Measurements from ENCODE around the gene SCO1.

The SCO1 gene

DNA sequence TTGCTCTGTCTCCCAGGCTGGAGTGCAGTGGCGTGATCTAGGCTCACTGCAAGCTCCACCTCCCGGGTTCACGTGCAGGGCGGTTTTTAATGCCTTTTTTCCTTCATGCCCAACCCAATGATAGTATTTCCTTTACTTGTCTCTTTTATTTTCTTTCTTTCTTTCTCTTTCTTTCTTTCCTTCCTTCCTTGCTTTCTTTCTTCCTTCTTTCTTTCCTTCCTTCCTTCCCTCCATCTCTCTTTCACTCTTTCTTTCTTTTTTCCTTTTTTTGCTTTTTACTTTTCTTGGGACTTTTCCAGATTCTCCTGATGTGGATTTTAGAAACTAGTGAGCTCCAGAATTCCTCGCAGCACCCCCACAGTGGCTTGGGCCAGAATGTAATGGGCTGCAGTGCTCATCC lies 43.3 kb downstream of the SCO1 start:
- Histone ChIP-seq H2AFZ (ENCODE audit: low read length, unreplicated experiment) (no peak overlapping the region), H3K27ac (ENCODE audit: low read depth, low read length) (no peak overlapping the region), H3K27me3 (ENCODE audit: insufficient read depth, low read length) (no peaks in the 10 kb centered on the region)

DNA sequence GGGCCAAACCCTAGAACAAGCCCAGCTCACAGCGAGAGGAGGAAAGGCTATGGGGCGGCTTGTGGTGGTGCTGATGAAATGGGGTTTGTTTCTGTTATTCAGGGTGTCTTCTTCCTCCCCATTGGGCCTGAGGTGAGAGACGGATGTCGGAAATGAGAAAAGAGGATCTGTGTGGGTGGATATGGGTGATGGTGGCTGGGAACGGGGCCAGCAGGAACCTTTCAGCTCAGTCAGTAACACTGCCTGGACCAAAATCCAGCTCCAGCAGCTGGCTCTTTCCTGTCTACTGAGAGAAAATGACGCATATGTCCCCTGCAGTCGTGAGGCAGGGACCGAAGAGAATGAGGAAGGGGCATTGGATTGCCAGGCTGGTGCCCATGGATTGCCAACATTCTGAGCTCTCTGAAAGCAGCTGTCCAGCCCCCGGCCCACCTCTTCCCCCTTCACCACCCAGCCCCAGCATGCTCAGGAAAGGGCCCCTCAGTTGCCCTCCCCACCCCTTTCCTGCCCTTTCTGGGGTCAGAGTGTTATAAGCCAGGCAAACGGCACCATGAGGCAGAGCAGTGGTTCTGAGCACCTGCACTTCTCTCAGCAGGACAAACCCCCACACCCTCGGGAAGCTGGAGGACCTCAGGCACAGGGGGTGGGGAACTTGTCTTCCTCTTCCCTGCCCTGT lies 44.2 kb downstream of the SCO1 start:
- no peaks in the 10 kb centered on the region for H3K36me3 ChIP-seq (ENCODE audit: insufficient read depth, low read length)
- no peaks in the 10 kb centered on the region for H3K79me2 ChIP-seq (ENCODE audit: control insufficient read depth, insufficient read depth, low read length, unreplicated experiment)
- no peaks in the 10 kb centered on the region for H3K4me1 ChIP-seq (ENCODE audit: control insufficient read depth, insufficient read depth, low read length, unreplicated experiment)
- no peaks in the 10 kb centered on the region for H3K27me3 ChIP-seq (ENCODE audit: insufficient read depth, low read length)
- no peak overlapping the region for H3K27ac ChIP-seq (ENCODE audit: low read depth, low read length)
- no peak overlapping the region for H3K4me3 ChIP-seq (ENCODE audit: low read depth, low read length)
- H2AFZ ChIP-seq (ENCODE audit: low read length, unreplicated experiment), result no peak overlapping the region

More for the DNA sequence above, 43.3 kb downstream of the SCO1 start:
- H3K79me2 ChIP-seq (ENCODE audit: control insufficient read depth, insufficient read depth, low read length, unreplicated experiment), result no peaks in the 10 kb centered on the region
- H3K36me3 ChIP-seq (ENCODE audit: insufficient read depth, low read length), result no peaks in the 10 kb centered on the region
- no peaks in the 10 kb centered on the region for H3K4me1 ChIP-seq (ENCODE audit: control insufficient read depth, insufficient read depth, low read length, unreplicated experiment)
- no peak overlapping the region for H3K4me3 ChIP-seq (ENCODE audit: low read depth, low read length)

DNA sequence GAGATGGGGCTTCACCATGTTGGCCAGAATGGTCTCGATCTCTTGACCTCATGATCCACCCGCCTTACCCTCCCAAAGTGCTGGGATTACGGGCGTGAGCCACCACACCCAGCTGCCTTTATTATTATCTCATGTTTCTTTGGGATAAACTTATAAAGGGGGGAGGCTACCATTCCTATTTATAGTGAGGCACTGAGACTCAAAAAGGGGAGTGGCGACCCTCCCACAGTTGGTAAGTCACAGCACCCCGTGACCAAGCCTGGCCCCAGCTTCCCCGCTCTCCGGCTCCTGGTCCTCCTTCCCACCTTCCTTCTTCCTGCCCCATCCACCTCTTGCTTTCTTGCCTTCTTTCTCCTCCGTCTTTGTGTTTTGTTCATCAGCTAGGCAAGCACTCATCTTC lies 45.4 kb downstream of the SCO1 start:
- Histone ChIP-seq H3K36me3 (ENCODE audit: insufficient read depth, low read length) (no peaks in the 10 kb centered on the region), H2AFZ (ENCODE audit: low read length, unreplicated experiment) (no peak overlapping the region), H3K27ac (ENCODE audit: low read depth, low read length) (no peak overlapping the region), H3K27me3 (ENCODE audit: insufficient read depth, low read length) (no peaks in the 10 kb centered on the region), H3K79me2 (ENCODE audit: control insufficient read depth, insufficient read depth, low read length, unreplicated experiment) (no peaks in the 10 kb centered on the region), H3K4me3 (ENCODE audit: low read depth, low read length) (no peak overlapping the region), H3K4me1 (ENCODE audit: control insufficient read depth, insufficient read depth, low read length, unreplicated experiment) (no peaks in the 10 kb centered on the region)

DNA sequence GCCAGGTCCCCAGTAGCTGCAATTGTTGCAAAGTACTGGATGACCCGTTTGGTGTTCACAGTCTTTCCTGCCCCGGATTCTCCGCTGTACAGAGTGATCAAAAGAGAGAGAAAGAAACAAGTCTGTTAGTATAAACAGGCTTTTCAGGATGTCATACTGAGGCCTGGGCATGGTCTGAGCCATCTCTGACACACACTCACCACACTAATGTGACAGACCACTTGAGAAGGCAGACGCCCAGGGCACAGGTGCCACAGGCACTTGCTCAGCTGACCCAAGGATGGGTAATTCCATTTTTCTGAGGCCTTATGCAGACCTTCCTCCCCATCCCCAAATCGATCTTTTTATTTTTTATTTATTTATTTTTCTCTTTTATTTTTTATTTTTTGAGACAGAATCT lies 47.7 kb downstream of the SCO1 start:
- H3K79me2 ChIP-seq (ENCODE audit: control insufficient read depth, insufficient read depth, low read length, unreplicated experiment), result no peaks in the 10 kb centered on the region
- no peak overlapping the region for H2AFZ ChIP-seq (ENCODE audit: low read length, unreplicated experiment)
- H3K4me3 ChIP-seq (ENCODE audit: low read depth, low read length), result no peak overlapping the region
- H3K4me1 ChIP-seq (ENCODE audit: control insufficient read depth, insufficient read depth, low read length, unreplicated experiment), result no peaks in the 10 kb centered on the region
- H3K27me3 ChIP-seq (ENCODE audit: insufficient read depth, low read length), result no peaks in the 10 kb centered on the region
- H3K27ac ChIP-seq (ENCODE audit: low read depth, low read length), result no peak overlapping the region
- H3K36me3 ChIP-seq (ENCODE audit: insufficient read depth, low read length), result no peaks in the 10 kb centered on the region

DNA sequence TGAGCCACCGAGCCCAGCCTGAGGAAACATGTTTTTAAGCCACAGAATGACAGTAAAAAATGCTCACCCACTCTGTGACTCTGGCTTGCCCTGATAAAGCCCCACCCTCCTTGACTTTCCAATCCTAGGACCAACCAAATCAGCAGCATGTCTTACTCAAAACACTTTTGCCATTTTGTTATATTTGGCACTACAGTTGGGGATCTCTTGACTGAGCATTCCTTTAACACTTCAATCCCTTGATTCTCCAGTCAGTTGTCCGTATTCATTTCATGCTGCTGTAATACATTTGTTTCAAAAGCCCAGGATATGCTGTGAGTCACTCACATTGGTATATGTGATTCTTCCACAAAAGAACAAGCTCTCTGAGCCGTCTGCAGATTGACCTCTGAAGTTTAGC lies 48.4 kb downstream of the SCO1 start:
- no peaks in the 10 kb centered on the region for H3K36me3 ChIP-seq (ENCODE audit: insufficient read depth, low read length)
- H3K79me2 ChIP-seq (ENCODE audit: control insufficient read depth, insufficient read depth, low read length, unreplicated experiment), result no peaks in the 10 kb centered on the region
- H3K27me3 ChIP-seq (ENCODE audit: insufficient read depth, low read length), result no peaks in the 10 kb centered on the region
- no peaks in the 10 kb centered on the region for H3K4me1 ChIP-seq (ENCODE audit: control insufficient read depth, insufficient read depth, low read length, unreplicated experiment)
- no peak overlapping the region for H3K4me3 ChIP-seq (ENCODE audit: low read depth, low read length)
- H2AFZ ChIP-seq (ENCODE audit: low read length, unreplicated experiment), result no peak overlapping the region
- H3K27ac ChIP-seq (ENCODE audit: low read depth, low read length), result no peak overlapping the region

DNA sequence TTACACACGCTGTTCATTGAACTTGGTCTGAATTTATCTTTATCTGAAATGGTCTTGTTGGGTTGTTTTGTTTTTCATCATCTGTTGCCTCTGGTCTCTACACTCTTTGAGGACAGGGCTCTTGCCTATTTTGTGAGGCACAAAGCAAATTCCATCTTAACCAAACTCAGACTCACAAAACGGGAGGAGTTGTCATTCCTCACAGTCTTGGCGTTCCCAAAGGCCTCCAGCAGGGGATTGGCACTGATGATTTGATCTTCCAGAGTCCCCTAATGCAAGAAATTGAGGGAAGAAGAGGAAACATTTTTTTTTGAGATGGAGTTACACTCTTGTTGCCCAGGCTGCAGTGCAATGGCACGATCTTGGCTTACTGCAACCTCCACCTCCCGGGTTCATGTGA lies 49.0 kb downstream of the SCO1 start:
- Histone ChIP-seq H3K79me2 (ENCODE audit: control insufficient read depth, insufficient read depth, low read length, unreplicated experiment) (no peaks in the 10 kb centered on the region), H3K36me3 (ENCODE audit: insufficient read depth, low read length) (no peaks in the 10 kb centered on the region), H3K4me1 (ENCODE audit: control insufficient read depth, insufficient read depth, low read length, unreplicated experiment) (no peaks in the 10 kb centered on the region), H3K4me3 (ENCODE audit: low read depth, low read length) (no peak overlapping the region), H3K27ac (ENCODE audit: low read depth, low read length) (no peak overlapping the region), H2AFZ (ENCODE audit: low read length, unreplicated experiment) (no peak overlapping the region), H3K27me3 (ENCODE audit: insufficient read depth, low read length) (no peaks in the 10 kb centered on the region)

DNA sequence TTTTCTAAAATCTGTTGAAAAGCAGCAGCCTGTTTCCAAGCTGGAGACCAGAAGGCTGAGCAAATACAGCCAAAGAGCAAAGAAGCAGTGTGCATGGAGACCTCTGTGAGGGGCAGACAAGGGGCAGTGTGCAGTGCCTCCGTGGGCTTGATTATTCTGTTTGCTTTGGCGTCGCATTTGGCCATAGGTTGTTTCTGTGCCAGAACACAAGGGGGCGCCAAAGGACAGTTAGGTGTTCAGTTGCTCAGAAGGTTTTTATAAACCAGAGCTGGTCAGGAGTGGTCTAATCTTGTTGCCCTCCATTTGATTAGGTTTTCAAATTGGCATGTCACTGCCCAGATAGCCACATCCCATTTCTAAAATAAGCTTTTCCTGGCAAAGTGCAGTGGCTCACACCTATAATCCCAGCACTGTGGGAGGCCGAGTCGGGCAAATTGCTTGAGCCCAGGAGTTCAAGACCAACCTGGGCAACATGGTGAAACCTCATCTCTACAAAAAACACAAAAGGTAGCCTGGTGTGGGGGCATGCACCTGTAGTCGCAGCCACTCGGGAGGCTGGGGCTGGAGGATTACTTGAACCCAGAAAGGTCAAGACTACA lies 50.8 kb downstream of the SCO1 start:
- no peak overlapping the region for H2AFZ ChIP-seq (ENCODE audit: low read length, unreplicated experiment)
- no peak overlapping the region for H3K27ac ChIP-seq (ENCODE audit: low read depth, low read length)
- H3K27me3 ChIP-seq (ENCODE audit: insufficient read depth, low read length), result no peaks in the 10 kb centered on the region

DNA sequence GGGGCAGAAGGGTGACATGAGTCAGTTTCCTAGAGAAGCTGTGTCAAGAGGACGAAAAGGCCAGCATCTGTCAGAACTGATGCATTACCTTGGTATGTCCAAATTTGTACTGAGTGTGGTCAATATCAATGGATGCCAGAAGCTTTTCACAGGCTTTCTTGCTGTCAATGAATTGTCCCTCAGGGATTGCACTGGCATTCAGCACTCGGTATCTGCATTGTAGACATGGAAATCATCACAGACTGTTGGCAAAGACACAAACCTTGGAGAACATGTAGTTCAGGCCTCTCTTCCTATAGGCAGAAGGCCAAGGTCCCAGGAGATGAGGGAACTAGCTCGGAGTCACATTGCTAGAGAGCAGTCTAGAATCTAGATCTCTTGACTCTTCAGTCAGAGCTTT lies 56.9 kb downstream of the SCO1 start:
- no peaks in the 10 kb centered on the region for H3K79me2 ChIP-seq (ENCODE audit: control insufficient read depth, insufficient read depth, low read length, unreplicated experiment)
- no peak overlapping the region for H3K27ac ChIP-seq (ENCODE audit: low read depth, low read length)
- H3K4me1 ChIP-seq (ENCODE audit: control insufficient read depth, insufficient read depth, low read length, unreplicated experiment), result no peaks in the 10 kb centered on the region
- H3K27me3 ChIP-seq (ENCODE audit: insufficient read depth, low read length), result no peaks in the 10 kb centered on the region
- H3K4me3 ChIP-seq (ENCODE audit: low read depth, low read length), result no peak overlapping the region
- no peak overlapping the region for H2AFZ ChIP-seq (ENCODE audit: low read length, unreplicated experiment)
- H3K36me3 ChIP-seq (ENCODE audit: insufficient read depth, low read length), result 0 out of 2 replicates have a peak, but pooled peaks cover 3% of the 10 kb centered on the region

More for the DNA sequence above, 50.8 kb downstream of the SCO1 start:
- H3K4me1 ChIP-seq (ENCODE audit: control insufficient read depth, insufficient read depth, low read length, unreplicated experiment), result no peaks in the 10 kb centered on the region
- no peak overlapping the region for H3K4me3 ChIP-seq (ENCODE audit: low read depth, low read length)
- no peaks in the 10 kb centered on the region for H3K79me2 ChIP-seq (ENCODE audit: control insufficient read depth, insufficient read depth, low read length, unreplicated experiment)
- H3K36me3 ChIP-seq (ENCODE audit: insufficient read depth, low read length), result no peaks in the 10 kb centered on the region

DNA sequence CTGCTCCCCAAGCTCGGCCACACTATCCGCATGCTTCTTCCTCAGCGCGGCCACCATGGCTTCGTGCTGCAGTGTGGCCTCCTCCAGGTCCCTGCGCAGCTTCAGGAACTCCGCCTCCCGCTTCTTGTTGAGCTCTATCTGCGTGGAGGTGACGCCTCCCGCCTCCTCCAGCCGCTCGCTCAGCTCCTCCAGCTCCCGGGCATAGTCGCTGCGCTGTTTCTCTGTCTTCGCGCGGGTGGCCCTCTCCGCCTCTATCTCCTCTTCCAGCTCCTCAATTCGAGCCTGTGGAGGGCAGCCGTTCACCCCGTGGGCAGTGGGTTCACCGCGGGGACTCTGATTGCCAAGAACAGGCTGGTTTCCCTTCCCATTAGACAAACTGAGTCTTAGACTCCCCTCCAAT lies 59.2 kb downstream of the SCO1 start:
- H3K27ac ChIP-seq (ENCODE audit: low read depth, low read length), result no peak overlapping the region

DNA sequence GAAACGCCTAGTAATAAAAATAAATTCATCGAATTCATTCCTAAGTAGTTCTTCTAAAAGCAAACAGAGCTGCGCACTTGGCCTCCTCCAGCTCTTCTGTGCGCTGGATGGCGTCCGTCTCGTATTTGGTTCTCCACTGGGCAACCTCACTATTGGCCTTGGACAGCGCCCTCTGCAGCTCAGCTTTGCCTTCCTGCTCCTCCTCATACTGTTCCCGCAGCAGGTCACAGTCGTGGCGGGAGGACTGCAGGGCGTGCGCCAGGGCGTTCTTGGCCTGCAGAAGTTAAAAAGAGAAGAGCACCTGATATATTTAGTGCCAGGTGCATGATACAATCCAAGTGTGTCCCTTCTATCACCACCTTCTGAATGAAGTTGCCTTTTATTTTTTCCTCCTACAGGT lies 62.0 kb downstream of the SCO1 start:
- H3K79me2 ChIP-seq (ENCODE audit: control insufficient read depth, insufficient read depth, low read length, unreplicated experiment), result no peaks in the 10 kb centered on the region
- H3K27ac ChIP-seq (ENCODE audit: low read depth, low read length), result no peak overlapping the region
- no peak overlapping the region for H2AFZ ChIP-seq (ENCODE audit: low read length, unreplicated experiment)
- H3K4me3 ChIP-seq (ENCODE audit: low read depth, low read length), result no peak overlapping the region
- no peaks in the 10 kb centered on the region for H3K27me3 ChIP-seq (ENCODE audit: insufficient read depth, low read length)
- 0 out of 2 replicates have a peak, but pooled peaks cover 3% of the 10 kb centered on the region for H3K36me3 ChIP-seq (ENCODE audit: insufficient read depth, low read length)
- H3K4me1 ChIP-seq (ENCODE audit: control insufficient read depth, insufficient read depth, low read length, unreplicated experiment), result no peaks in the 10 kb centered on the region

More for the DNA sequence above, 59.2 kb downstream of the SCO1 start:
- Histone ChIP-seq H3K79me2 (ENCODE audit: control insufficient read depth, insufficient read depth, low read length, unreplicated experiment) (no peaks in the 10 kb centered on the region), H3K4me1 (ENCODE audit: control insufficient read depth, insufficient read depth, low read length, unreplicated experiment) (no peaks in the 10 kb centered on the region), H2AFZ (ENCODE audit: low read length, unreplicated experiment) (no peak overlapping the region), H3K4me3 (ENCODE audit: low read depth, low read length) (no peak overlapping the region), H3K27me3 (ENCODE audit: insufficient read depth, low read length) (no peaks in the 10 kb centered on the region), H3K36me3 (ENCODE audit: insufficient read depth, low read length) (0 out of 2 replicates have a peak, but pooled peaks cover 3% of the 10 kb centered on the region)

DNA sequence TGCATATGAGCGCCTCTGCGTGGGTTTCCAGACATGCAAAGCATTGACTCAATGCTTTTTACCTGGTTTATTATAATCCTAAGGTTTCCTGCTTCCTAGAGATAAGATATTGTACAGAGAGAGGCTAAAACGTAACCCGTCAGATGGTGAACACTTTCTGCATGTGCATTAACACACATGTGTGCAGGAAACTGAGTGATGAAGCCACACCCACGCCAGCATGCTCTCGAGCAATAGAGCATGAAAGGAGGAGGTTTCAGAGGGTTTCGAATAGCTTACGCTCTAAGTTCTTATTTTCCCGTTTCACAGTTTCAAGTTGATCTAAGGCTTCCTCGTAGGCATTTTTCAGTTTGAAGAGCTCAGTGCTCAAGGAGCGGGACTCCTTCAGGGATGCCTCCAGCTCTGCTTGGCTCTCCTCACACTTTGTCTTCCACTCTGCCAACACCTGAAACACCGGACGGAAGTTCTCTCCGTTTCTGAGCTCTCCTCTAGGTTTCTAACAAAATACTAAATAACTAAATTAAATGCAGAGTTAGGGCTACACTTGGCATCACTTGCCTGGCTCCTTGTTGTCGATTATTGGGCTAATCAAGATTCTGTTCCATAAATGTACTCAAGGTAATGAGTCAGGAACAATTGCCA lies 63.5 kb downstream of the SCO1 start:
- Histone ChIP-seq H2AFZ (ENCODE audit: low read length, unreplicated experiment) (no peak overlapping the region), H3K36me3 (ENCODE audit: insufficient read depth, low read length) (no peaks in the 10 kb centered on the region), H3K4me3 (ENCODE audit: low read depth, low read length) (no peak overlapping the region), H3K27me3 (ENCODE audit: insufficient read depth, low read length) (no peaks in the 10 kb centered on the region), H3K27ac (ENCODE audit: low read depth, low read length) (no peak overlapping the region), H3K79me2 (ENCODE audit: control insufficient read depth, insufficient read depth, low read length, unreplicated experiment) (no peaks in the 10 kb centered on the region), H3K4me1 (ENCODE audit: control insufficient read depth, insufficient read depth, low read length, unreplicated experiment) (no peaks in the 10 kb centered on the region)
